GM18858 (cell line): ENCODE measurements around the gene WNT10A.
"Not testable (repeated sequence)": the region's sequence is repeated elsewhere in the genome, so short reads cannot be mapped to it uniquely, and the experiment has no call there.

Source experiments
- ATAC-seq: cut with Tn5 transposase; IDR thresholded peaks from one replicate; pipeline ENCODE4 v1.9.1; 2021; ENCODE audit not compliant: unreplicated experiment

Gene WNT10A

DNA sequence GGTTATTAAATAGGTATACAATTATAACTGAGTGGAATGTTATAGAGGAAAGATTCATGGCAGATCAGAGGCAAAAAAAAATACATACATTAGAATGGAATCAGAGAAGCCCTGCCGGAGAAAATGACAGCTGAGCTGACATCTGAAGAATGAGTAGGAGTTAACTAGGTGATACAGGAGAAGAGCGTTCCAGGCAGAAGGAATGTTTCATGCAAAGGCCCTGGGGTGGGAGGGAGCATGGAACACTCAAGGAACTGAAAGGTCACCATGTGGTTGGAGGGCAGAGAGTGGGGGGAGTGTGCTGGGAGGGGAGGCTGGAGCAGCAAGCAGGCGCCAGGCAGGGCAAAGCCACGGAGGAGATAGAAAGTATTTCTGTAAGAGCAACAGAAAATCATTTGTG lies 47.2 kb downstream of the WNT10A start:
- no peak for ATAC-seq

- ATAC-seq = not testable (repeated sequence)
Measured at GRCh38 chr2:218930488-218930887, 49.8 kb downstream of the WNT10A start.

GRCh38 chr2:218931751-218932150 lies 51.1 kb downstream of the WNT10A start:
- ATAC-seq = not testable (repeated sequence)
